ENCODE measurements around the gene SDK1. TPM values are rescaled to one million over a fixed set of nuclear protein-coding genes. Genes with fewer than 3 reads are reported as not detected.
"Not testable (repeated sequence)": the region's sequence is repeated elsewhere in the genome, so short reads cannot be mapped to it uniquely, and the experiment has no call there.

SDK1 gene
- polyA plus RNA-seq, 1 donor from 2014 or later = not detected

- Mint-ChIP-seq H3K27ac (no peak overlapping the region), H3K4me3 (no peak overlapping the region), H3K36me3 (no peaks in the 10 kb centered on the region), H3K9me3 (peaks cover 2 to 14% (median 13%) of the 10 kb centered on the region in 3 donors), H3K27me3 (no peaks in the 10 kb centered on the region), H3K4me1 (no peaks in the 10 kb centered on the region)
These were observed 996.3 kb downstream of the SDK1 start for GRCh38 chr7:4297165-4297917.

- no peaks in the 10 kb centered on the region for H3K36me3 Mint-ChIP-seq
- H3K4me3 Mint-ChIP-seq = no peak overlapping the region
- no peak overlapping the region for H3K27ac Mint-ChIP-seq
- H3K27me3 Mint-ChIP-seq = no peaks in the 10 kb centered on the region
- H3K9me3 Mint-ChIP-seq = peaks cover 0 to 14% (median 10%) of the 10 kb centered on the region in 3 donors
- no peaks in the 10 kb centered on the region for H3K4me1 Mint-ChIP-seq
These were observed 996.8 kb downstream of the SDK1 start for GRCh38 chr7:4297918-4298219.

- no peaks in the 10 kb centered on the region for H3K27me3 Mint-ChIP-seq
- H3K4me1 Mint-ChIP-seq = no peaks in the 10 kb centered on the region
- peaks cover 0 to 7% (median 4%) of the 10 kb centered on the region in 3 donors for H3K9me3 Mint-ChIP-seq
- no peak overlapping the region for H3K27ac Mint-ChIP-seq
- no peak overlapping the region for H3K4me3 Mint-ChIP-seq
- no peaks in the 10 kb centered on the region for H3K36me3 Mint-ChIP-seq
These were observed 998.4 kb downstream of the SDK1 start for GRCh38 chr7:4299431-4299830.

- Mint-ChIP-seq H3K4me1 (no peaks in the 10 kb centered on the region), H3K9me3 (peaks cover 0 to 6% (median 2%) of the 10 kb centered on the region in 3 donors), H3K27me3 (no peaks in the 10 kb centered on the region), H3K4me3 (no peak overlapping the region), H3K27ac (no peak overlapping the region), H3K36me3 (no peaks in the 10 kb centered on the region)
These were observed 1001.3 kb downstream of the SDK1 start for GRCh38 chr7:4302203-4302905.

GRCh38 chr7:4307316-4308204 lies 1006.5 kb downstream of the SDK1 start:
- Mint-ChIP-seq H3K36me3 (no peaks in the 10 kb centered on the region), H3K4me1 (no peaks in the 10 kb centered on the region), H3K9me3 (peaks cover 0 to 6% (median 2%) of the 10 kb centered on the region in 3 donors), H3K4me3 (no peak overlapping the region), H3K27me3 (peaks cover 3% of the 10 kb centered on the region), H3K27ac (peak overlapping the region in 1 of 3 donors; percentile 57)

- Mint-ChIP-seq H3K4me1 (no peaks in the 10 kb centered on the region), H3K36me3 (no peaks in the 10 kb centered on the region), H3K27me3 (peaks cover 3% of the 10 kb centered on the region), H3K9me3 (peaks cover 0 to 6% (median 2%) of the 10 kb centered on the region in 3 donors), H3K4me3 (no peak overlapping the region), H3K27ac (no peak overlapping the region)
These were observed 1007.1 kb downstream of the SDK1 start for GRCh38 chr7:4308205-4308590.

GRCh38 chr7:4313911-4314310 lies 1012.9 kb downstream of the SDK1 start:
- not testable (repeated sequence) for H3K4me3 Mint-ChIP-seq, H3K27me3 Mint-ChIP-seq, H3K36me3 Mint-ChIP-seq, H3K4me1 Mint-ChIP-seq, H3K9me3 Mint-ChIP-seq, H3K27ac Mint-ChIP-seq

GRCh38 chr7:4314316-4314715 lies 1013.3 kb downstream of the SDK1 start:
- not testable (repeated sequence) for H3K27ac Mint-ChIP-seq, H3K9me3 Mint-ChIP-seq, H3K4me1 Mint-ChIP-seq, H3K27me3 Mint-ChIP-seq, H3K36me3 Mint-ChIP-seq, H3K4me3 Mint-ChIP-seq
